Thymus (tissue), 11 donors: ENCODE measurements around the gene GNB2. TPM values are rescaled to one million over a fixed set of nuclear protein-coding genes. Genes with fewer than 3 reads are reported as not detected.
A peak's percentile ranks its signal among the peaks of the same experiment; 100 is the strongest.

ENCODE experiments used
- DNase-seq, 9 donors: peaks; one replicate each; pipeline ENCODE4 v3.0.0-alpha.2; 2013; ENCODE audit warnings: low spot score in 9 of 9, low read depth in 6 of 9, missing footprints in 1 of 9
- H3K27ac ChIP-seq, 2 donors: one replicate each; pipeline ENCODE4 v1.5.1; 2013; ENCODE audit warnings: control low read depth in 1 of 2, low read depth in 1 of 2, low read length in 1 of 2, mild to moderate bottlenecking in 1 of 2, moderate library complexity in 1 of 2
- H3K27me3 ChIP-seq, 2 donors: one replicate each; pipeline ENCODE4 v1.5.1; 2013; ENCODE audit warnings: low read length in 1 of 2; ENCODE audit not compliant: control insufficient read depth in 2 of 2, insufficient read depth in 1 of 2
- H3K36me3 ChIP-seq, 2 donors: one replicate each; pipeline ENCODE4 v1.5.1; 2013; ENCODE audit warnings: low read length in 1 of 2, mild to moderate bottlenecking in 1 of 2, moderate library complexity in 1 of 2; ENCODE audit not compliant: control insufficient read depth in 2 of 2, insufficient read depth in 2 of 2
- H3K4me1 ChIP-seq, 2 donors: one replicate each; pipeline ENCODE4 v1.5.1; 2013; ENCODE audit warnings: low read length in 2 of 2; ENCODE audit not compliant: control insufficient read depth in 2 of 2, insufficient read depth in 2 of 2
- H3K4me3 ChIP-seq, 2 donors: one replicate each; pipeline ENCODE4 v1.5.1; 2013; ENCODE audit warnings: low read length in 2 of 2, control low read depth in 1 of 2, mild to moderate bottlenecking in 1 of 2
- H3K9me3 ChIP-seq, 2 donors: one replicate each; pipeline ENCODE4 v1.5.1; 2013; ENCODE audit warnings: low read length in 1 of 2, mild to moderate bottlenecking in 1 of 2; ENCODE audit not compliant: control insufficient read depth in 2 of 2, insufficient read depth in 1 of 2
- WGBS: extraction: QIAGEN DNeasy Blood & Tissue Kit; methylation state at CpG from one replicate; pipeline ENCODE4 v1.1.7; 2013; 5-methylcytosine and 5-hydroxymethylcytosine counted together
- polyA plus RNA-seq: library from polyadenylated mRNA; stranded (reverse); fragments of 200-250 nt; gene quantifications from one replicate; pipeline ENCODE4 v1.2.3, GENCODE V29; 2013
- total RNA-seq: library from RNA; stranded (reverse); fragments of 120-200 nt; gene quantifications from one replicate; pipeline ENCODE4 v1.2.4, GENCODE V29; 2013
- donor health status: healthy.

GNB2 gene
- total and polyA plus RNA-seq, 2 donors: 45.8 to 130 TPM

GRCh38 chr7:100678291-100678984 is 4.9 kb downstream of the GNB2 start:
- 95% methylated on average over 35 of the region's 35 CpGs for WGBS
- DNase-seq: no peak
- no peak overlapping the region for H3K27ac ChIP-seq

GRCh38 chr7:100679129-100679926 is 5.8 kb downstream of the GNB2 start:
- no peaks in the 10 kb centered on the region for H3K27me3 ChIP-seq
- H3K4me1 ChIP-seq: peaks cover 4 to 8% of the 10 kb centered on the region in 2 donors
- H3K4me3 ChIP-seq: no peak overlapping the region
- peaks cover 0 to 5% of the 10 kb centered on the region in 2 donors for H3K9me3 ChIP-seq
- no peak overlapping the region for H3K27ac ChIP-seq
- DNase-seq: no peak
- peaks cover 78 to 79% of the 10 kb centered on the region in 2 donors for H3K36me3 ChIP-seq
- WGBS: 95% methylated on average over 13 of the region's 13 CpGs

More at GRCh38 chr7:100678291-100678984, 4.9 kb downstream of the GNB2 start:
- Histone ChIP-seq H3K36me3 (peaks cover 70% of the 10 kb centered on the region in 2 donors), H3K4me3 (no peak overlapping the region), H3K9me3 (peaks cover 0 to 5% of the 10 kb centered on the region in 2 donors), H3K27me3 (no peaks in the 10 kb centered on the region), H3K4me1 (peaks cover 4 to 8% of the 10 kb centered on the region in 2 donors)

- peaks cover 0 to 5% of the 10 kb centered on the region in 2 donors for H3K9me3 ChIP-seq
- WGBS: 96% methylated on average over 13 of the region's 13 CpGs
- peak overlapping the region in 1 of 2 donors; percentile 31 for H3K27ac ChIP-seq
- DNase-seq: no peak
- H3K36me3 ChIP-seq: peaks cover 86% of the 10 kb centered on the region in 2 donors
- no peaks in the 10 kb centered on the region for H3K27me3 ChIP-seq
- peaks cover 4 to 8% of the 10 kb centered on the region in 2 donors for H3K4me1 ChIP-seq
- H3K4me3 ChIP-seq: no peak overlapping the region
Observed at GRCh38 chr7:100679927-100680575, 6.5 kb downstream of the GNB2 start.

- H3K4me1 ChIP-seq: peaks cover 4 to 8% of the 10 kb centered on the region in 2 donors
- 96% methylated on average over 18 of the region's 18 CpGs for WGBS
- H3K4me3 ChIP-seq: no peak overlapping the region
- H3K9me3 ChIP-seq: peaks cover 0 to 1% of the 10 kb centered on the region in 2 donors
- DNase-seq: no peak
- H3K27me3 ChIP-seq: no peaks in the 10 kb centered on the region
- peak overlapping the region in 1 of 2 donors; percentile 38 for H3K27ac ChIP-seq
- peaks cover 92 to 93% of the 10 kb centered on the region in 2 donors for H3K36me3 ChIP-seq
Observed at GRCh38 chr7:100680576-100681271, 7.2 kb downstream of the GNB2 start.

GRCh38 chr7:100681491-100682227 is 8.1 kb downstream of the GNB2 start:
- Histone ChIP-seq H3K4me3 (no peak overlapping the region), H3K27me3 (no peaks in the 10 kb centered on the region), H3K36me3 (peaks cover 97 to 99% of the 10 kb centered on the region in 2 donors), H3K27ac (no peak overlapping the region), H3K9me3 (no peaks in the 10 kb centered on the region), H3K4me1 (peaks cover 0 to 2% of the 10 kb centered on the region in 2 donors)
- no peak for DNase-seq
- 93% methylated on average over 29 of the region's 29 CpGs for WGBS

GRCh38 chr7:100682228-100682741 is 8.7 kb downstream of the GNB2 start:
- Histone ChIP-seq H3K9me3 (no peaks in the 10 kb centered on the region), H3K4me1 (no peaks in the 10 kb centered on the region), H3K27me3 (no peaks in the 10 kb centered on the region), H3K4me3 (no peak overlapping the region), H3K27ac (no peak overlapping the region), H3K36me3 (peaks cover 97 to 99% of the 10 kb centered on the region in 2 donors)
- WGBS: 96% methylated on average over 25 of the region's 25 CpGs
- no peak for DNase-seq

GRCh38 chr7:100682991-100683658 is 9.6 kb downstream of the GNB2 start:
- Histone ChIP-seq H3K4me1 (no peaks in the 10 kb centered on the region), H3K27ac (no peak overlapping the region)
- 97% methylated on average over 28 of the region's 28 CpGs for WGBS

More at GRCh38 chr7:100682991-100683658, 9.6 kb downstream of the GNB2 start:
- no peak for DNase-seq
- Histone ChIP-seq H3K36me3 (peaks cover 97 to 99% of the 10 kb centered on the region in 2 donors), H3K27me3 (no peaks in the 10 kb centered on the region), H3K4me3 (no peak overlapping the region), H3K9me3 (no peaks in the 10 kb centered on the region)
